HepG2 (cell line): ENCODE measurements around the gene ZNF500. TPM values are rescaled to one million over a fixed set of nuclear protein-coding genes. Genes with fewer than 3 reads are reported as not detected.

ENCODE experiments used
- ARNT2 ChIP-seq: sonication (generic); formaldehyde crosslinking; IDR thresholded peaks from 2 replicates; pipeline ENCODE4 v1.8.0; 2022; ENCODE audit warnings: mild to moderate bottlenecking, low read depth, missing genetic modification reagents, moderate library complexity
- CERS6 ChIP-seq: sonication (generic); formaldehyde crosslinking; IDR thresholded peaks from 2 replicates; pipeline ENCODE4 v1.5.0; 2020; ENCODE audit warnings: missing genetic modification reagents
- FUBP1 ChIP-seq: sonication (generic); formaldehyde crosslinking; IDR thresholded peaks from 2 replicates; pipeline ENCODE4 v1.5.1; 2020; ENCODE audit warnings: missing genetic modification reagents, mild to moderate bottlenecking, borderline replicate concordance
- HBP1 ChIP-seq: IDR thresholded peaks from 2 replicates; pipeline ENCODE4 v1.6.1; 2016; ENCODE audit warnings: low read depth, control low read depth
- JDP2 ChIP-seq: sonication (generic); formaldehyde crosslinking; IDR thresholded peaks from 2 replicates; pipeline ENCODE4 v1.8.1; 2022; ENCODE audit warnings: missing genetic modification reagents, borderline replicate concordance
- MAX ChIP-seq: IDR thresholded peaks from 2 replicates; pipeline ENCODE4 v1.6.1; 2012; ENCODE audit warnings: inconsistent platforms
- NFIC ChIP-seq: IDR thresholded peaks from 2 replicates; pipeline ENCODE4 v1.6.1; 2012; ENCODE audit warnings: mild to moderate bottlenecking, low read length, inconsistent platforms
- NPAS2 ChIP-seq: sonication (generic); formaldehyde crosslinking; IDR thresholded peaks from 2 replicates; pipeline ENCODE4 v1.8.0; 2022; ENCODE audit warnings: mild to moderate bottlenecking, missing genetic modification reagents, borderline replicate concordance
- PHF21A ChIP-seq: sonication (generic); formaldehyde crosslinking; IDR thresholded peaks from 2 replicates; pipeline ENCODE4 v1.5.0; 2020; ENCODE audit warnings: mild to moderate bottlenecking, missing genetic modification reagents
- SAP130 ChIP-seq: IDR thresholded peaks from 2 replicates; pipeline ENCODE4 v1.6.1; 2016; ENCODE audit warnings: low read depth
- SOX6 ChIP-seq, 2 experiments: fragments of 450-650 bp in 1 of 2; sonication (generic) in 1 of 2; formaldehyde crosslinking in 1 of 2; IDR thresholded peaks; 2 replicates each; pipeline versions ENCODE4 v1.4.0 to v1.6.1; 2017 to 2020; ENCODE audit warnings: antibody characterized with exemption in 1 of 2, mild to moderate bottlenecking in 1 of 2, missing genetic modification reagents in 1 of 2
- TMF1 ChIP-seq: sonication (generic); formaldehyde crosslinking; IDR thresholded peaks from 2 replicates; pipeline ENCODE4 v1.8.1; 2022; ENCODE audit warnings: low read depth, missing genetic modification reagents
- TRIM22 ChIP-seq: fragments of 450-650 bp; IDR thresholded peaks from 2 replicates; pipeline ENCODE4 v1.6.1; 2017
- TSC22D2 ChIP-seq: sonication (generic); formaldehyde crosslinking; IDR thresholded peaks from 2 replicates; pipeline ENCODE4 v1.5.1; 2020; ENCODE audit warnings: missing genetic modification reagents, mild to moderate bottlenecking, borderline replicate concordance
- ZBTB7B ChIP-seq: sonication (generic); formaldehyde crosslinking; IDR thresholded peaks from 2 replicates; pipeline ENCODE4 v1.4.0; 2020; ENCODE audit warnings: missing genetic modification reagents
- ZFP36L1 ChIP-seq: sonication (generic); formaldehyde crosslinking; IDR thresholded peaks from 2 replicates; pipeline ENCODE4 v1.8.0; 2022; ENCODE audit warnings: mild to moderate bottlenecking, missing genetic modification reagents, moderate library complexity
- ZFP41 ChIP-seq: sonication (generic); formaldehyde crosslinking; IDR thresholded peaks from 2 replicates; pipeline ENCODE4 v1.4.0; 2020; ENCODE audit warnings: mild to moderate bottlenecking, missing genetic modification reagents, borderline replicate concordance
- ZFYVE20 ChIP-seq: sonication (generic); formaldehyde crosslinking; IDR thresholded peaks from 2 replicates; pipeline ENCODE4 v1.8.0; 2023; ENCODE audit warnings: low read depth, mild to moderate bottlenecking, moderate library complexity, missing genetic modification reagents, borderline replicate concordance
- ZNF713 ChIP-seq: sonication (generic); formaldehyde crosslinking; IDR thresholded peaks from 2 replicates; pipeline ENCODE4 v1.4.0; 2020; ENCODE audit warnings: mild to moderate bottlenecking, missing genetic modification reagents
- ZXDC ChIP-seq: sonication (generic); formaldehyde crosslinking; IDR thresholded peaks from 2 replicates; pipeline ENCODE4 v1.5.0; 2020; ENCODE audit warnings: mild to moderate bottlenecking, missing genetic modification reagents
- polyA plus RNA-seq, 8 experiments: library from polyadenylated mRNA; depleted of rRNA in 3 of 8; stranded (reverse) in 7 of 8; unstranded in 1 of 8; fragments of >200 nt; fragmentation: Illumina TruSeq in 4 of 8; extraction: Trizol in 4 of 8; gene quantifications; 2 replicates each; pipeline versions ENCODE4 v1.2.1 to v1.2.3, GENCODE V29; 2011 to 2016; ENCODE audit warnings: low read depth in 4 of 8, missing spikeins in 1 of 8, mixed read lengths in 1 of 8; ENCODE audit not compliant: insufficient read depth in 1 of 8
- total RNA-seq, 5 experiments: library from RNA; depleted of rRNA; stranded (reverse); fragments of >200 nt; fragmentation: Illumina TruSeq; extraction: Trizol; gene quantifications; 2 replicates each; pipeline ENCODE4 v1.2.3, GENCODE V29; 2016; ENCODE audit warnings: low read depth in 1 of 5

The ZNF500 gene
- total and polyA plus RNA-seq, 2 of the 13 experiments (the other 11 are each of a cell fraction or from before 2014, with no cell fraction given) = 6.1 to 12.2 TPM

GRCh38 chr16:4734063-4734729 lies 32.8 kb downstream of the ZNF500 start, which contains the start of the genes ANKS3 and DNAAF8 (continued):
- TF ChIP-seq ZXDC (CRISPR knock-in tag) (peak; percentile 59; the same call in 1 of the 2 replicates), ZFYVE20 (CRISPR knock-in tag) (no peak), TRIM22 (no peak), TMF1 (no peak), CERS6 (CRISPR knock-in tag) (peak; percentile 33; the same call in 1 of the 2 replicates), ZFP41 (CRISPR knock-in tag) (no peak), JDP2 (no peak), PHF21A (CRISPR knock-in tag) (0 out of 2 replicates have a peak, but pooled peaks have one; percentile 84), FUBP1 (CRISPR knock-in tag) (no peak), MAX (peak; percentile 83), SAP130 (CRISPR knock-in tag) (peak; percentile 99), ZBTB7B (peak; percentile 42; the same call in 1 of the 2 replicates), NFIC (no peak), ZFP36L1 (CRISPR knock-in tag) (peak; percentile 72; the same call in 1 of the 2 replicates), HBP1 (CRISPR knock-in tag) (peak; percentile 54; the same call in 1 of the 2 replicates), NPAS2 (CRISPR knock-in tag) (no peak), TSC22D2 (CRISPR knock-in tag) (0 out of 2 replicates have a peak, but pooled peaks have one; percentile 74), ARNT2 (CRISPR knock-in tag) (peak; percentile 84), ZNF713 (no peak), SOX6 (IDR thresholded peaks at IDR 0.05) (no peak), SOX6 (CRISPR knock-in tag; IDR thresholded peaks at IDR 0.05) (peak; percentile 59; the same call in 1 of the 2 replicates)
